Type B pancreatic cell (in vitro differentiated cells): ENCODE data around the gene PHACTR2. TPM values are rescaled to one million over a fixed set of nuclear protein-coding genes. Genes with fewer than 3 reads are reported as not detected.
"Not testable (repeated sequence)": the region's sequence is repeated elsewhere in the genome, so short reads cannot be mapped to it uniquely, and the experiment has no call there.

Experiments used
- DNase-seq: peaks from one replicate; pipeline ENCODE4 v3.0.0; 2021; ENCODE audit warnings: mixed read lengths; ENCODE audit not compliant: unreplicated experiment; ENCODE audit errors: extremely low spot score
- H3K27ac Mint-ChIP-seq: 2 replicates; pipeline ENCODE4 v1.8.0; 2021; ENCODE audit warnings: mild to moderate bottlenecking, mixed read lengths
- H3K27me3 Mint-ChIP-seq: 2 replicates; pipeline ENCODE4 v1.8.0; 2021; ENCODE audit warnings: mixed read lengths
- H3K36me3 Mint-ChIP-seq: 2 replicates; pipeline ENCODE4 v1.8.0; 2021; ENCODE audit warnings: mixed read lengths
- H3K4me1 Mint-ChIP-seq: one replicate; pipeline ENCODE4 v1.8.0; 2021; ENCODE audit warnings: mixed read lengths; ENCODE audit not compliant: unreplicated experiment
- H3K4me3 Mint-ChIP-seq: 2 replicates; pipeline ENCODE4 v1.8.0; 2021; ENCODE audit warnings: mild to moderate bottlenecking, mixed read lengths
- H3K9me3 Mint-ChIP-seq: 2 replicates; pipeline ENCODE4 v1.8.0; 2021; ENCODE audit warnings: mixed read lengths
- long read RNA-seq: library from polyadenylated mRNA; unstranded; transcript quantifications from one replicate; pipeline ENCODE4 v2.0.0, GENCODE V29; 2020
- total RNA-seq: library from RNA; stranded (reverse); gene quantifications from 2 replicates; pipeline ENCODE4 v1.2.1, GENCODE V29; 2021; ENCODE audit warnings: low replicate concordance
- TF ChIP-seq, protein P1 (sequence below): fragments of 200-600 bp; sonication (generic); conservative IDR thresholded peaks from 2 replicates; pipeline ENCODE4 v1.5.0; 2021; ENCODE audit warnings: antibody characterized with exemption, mild to moderate bottlenecking

The PHACTR2 gene
- total RNA-seq = 59.2 and 69.9 TPM in 2 replicates
- long read RNA-seq, full-length matches to known transcripts = 5 of 20 reads
- long read RNA-seq, partial matches to known transcripts = 10 of 20 reads
- long read RNA-seq, other reads (novel, unspliced or antisense) = 5 of 20 reads

DNA sequence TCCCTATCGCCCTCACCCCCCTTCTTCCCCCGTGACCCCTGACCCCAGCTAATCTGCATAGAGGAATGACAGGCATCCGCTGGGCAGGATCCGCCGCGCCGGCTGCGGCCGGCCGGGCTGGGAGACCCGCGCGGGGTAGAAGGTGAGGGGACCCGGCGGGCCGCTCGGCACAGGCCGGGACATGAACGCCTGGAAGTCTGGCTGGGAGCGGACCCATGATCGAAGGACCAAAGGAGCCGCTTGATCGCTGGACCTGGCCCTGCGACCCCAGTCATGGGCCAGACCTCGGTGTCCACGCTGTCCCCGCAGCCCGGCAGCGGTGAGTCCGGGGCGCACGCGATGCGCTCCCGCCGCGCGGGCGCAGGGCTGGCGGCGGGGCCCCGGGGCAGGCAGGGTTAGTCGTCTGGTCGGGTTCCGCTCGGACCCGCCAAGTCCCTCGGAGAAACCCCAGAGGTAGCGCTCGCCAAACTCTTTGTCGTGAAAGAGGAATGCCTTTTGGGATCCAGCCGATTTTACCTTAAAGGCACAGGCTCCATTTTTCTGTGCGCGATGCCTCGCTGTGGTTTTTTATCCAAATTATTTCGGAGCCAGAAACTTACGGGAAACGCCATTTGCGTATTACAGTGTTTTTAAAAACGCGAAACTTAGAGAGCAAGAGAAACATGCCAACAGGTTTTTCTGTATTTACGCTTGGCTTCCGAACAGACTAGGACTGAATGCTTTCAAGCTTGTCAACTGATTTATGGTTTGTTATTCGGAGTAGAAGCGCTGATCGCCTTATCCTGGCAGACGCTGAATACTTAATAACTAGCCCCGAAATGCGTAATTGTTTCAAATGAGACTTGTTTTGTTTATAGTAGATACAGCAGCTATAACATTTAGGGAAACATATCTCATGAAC, at the start of gene PHACTR2:
PHACTR2 (plus strand) TSS at position 75 of the 901 bp plus-strand sequence; CDS start at position 274, 199 bp downstream.
- Mint-ChIP-seq H3K27ac (peak within 1 kb of the TSS; percentile 91), H3K4me3 (peak within 1 kb of the TSS; percentile 93), H3K9me3 (no peaks in the 10 kb centered on the region), H3K4me1 (peaks cover 50% of the 10 kb centered on the region), H3K36me3 (peaks cover 5% of the 10 kb centered on the region), H3K27me3 (no peaks in the 10 kb centered on the region)
- DNase-seq = peak; percentile 76
- TF ChIP-seq, protein P1, sequence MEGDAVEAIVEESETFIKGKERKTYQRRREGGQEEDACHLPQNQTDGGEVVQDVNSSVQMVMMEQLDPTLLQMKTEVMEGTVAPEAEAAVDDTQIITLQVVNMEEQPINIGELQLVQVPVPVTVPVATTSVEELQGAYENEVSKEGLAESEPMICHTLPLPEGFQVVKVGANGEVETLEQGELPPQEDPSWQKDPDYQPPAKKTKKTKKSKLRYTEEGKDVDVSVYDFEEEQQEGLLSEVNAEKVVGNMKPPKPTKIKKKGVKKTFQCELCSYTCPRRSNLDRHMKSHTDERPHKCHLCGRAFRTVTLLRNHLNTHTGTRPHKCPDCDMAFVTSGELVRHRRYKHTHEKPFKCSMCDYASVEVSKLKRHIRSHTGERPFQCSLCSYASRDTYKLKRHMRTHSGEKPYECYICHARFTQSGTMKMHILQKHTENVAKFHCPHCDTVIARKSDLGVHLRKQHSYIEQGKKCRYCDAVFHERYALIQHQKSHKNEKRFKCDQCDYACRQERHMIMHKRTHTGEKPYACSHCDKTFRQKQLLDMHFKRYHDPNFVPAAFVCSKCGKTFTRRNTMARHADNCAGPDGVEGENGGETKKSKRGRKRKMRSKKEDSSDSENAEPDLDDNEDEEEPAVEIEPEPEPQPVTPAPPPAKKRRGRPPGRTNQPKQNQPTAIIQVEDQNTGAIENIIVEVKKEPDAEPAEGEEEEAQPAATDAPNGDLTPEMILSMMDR = no peak

DNA sequence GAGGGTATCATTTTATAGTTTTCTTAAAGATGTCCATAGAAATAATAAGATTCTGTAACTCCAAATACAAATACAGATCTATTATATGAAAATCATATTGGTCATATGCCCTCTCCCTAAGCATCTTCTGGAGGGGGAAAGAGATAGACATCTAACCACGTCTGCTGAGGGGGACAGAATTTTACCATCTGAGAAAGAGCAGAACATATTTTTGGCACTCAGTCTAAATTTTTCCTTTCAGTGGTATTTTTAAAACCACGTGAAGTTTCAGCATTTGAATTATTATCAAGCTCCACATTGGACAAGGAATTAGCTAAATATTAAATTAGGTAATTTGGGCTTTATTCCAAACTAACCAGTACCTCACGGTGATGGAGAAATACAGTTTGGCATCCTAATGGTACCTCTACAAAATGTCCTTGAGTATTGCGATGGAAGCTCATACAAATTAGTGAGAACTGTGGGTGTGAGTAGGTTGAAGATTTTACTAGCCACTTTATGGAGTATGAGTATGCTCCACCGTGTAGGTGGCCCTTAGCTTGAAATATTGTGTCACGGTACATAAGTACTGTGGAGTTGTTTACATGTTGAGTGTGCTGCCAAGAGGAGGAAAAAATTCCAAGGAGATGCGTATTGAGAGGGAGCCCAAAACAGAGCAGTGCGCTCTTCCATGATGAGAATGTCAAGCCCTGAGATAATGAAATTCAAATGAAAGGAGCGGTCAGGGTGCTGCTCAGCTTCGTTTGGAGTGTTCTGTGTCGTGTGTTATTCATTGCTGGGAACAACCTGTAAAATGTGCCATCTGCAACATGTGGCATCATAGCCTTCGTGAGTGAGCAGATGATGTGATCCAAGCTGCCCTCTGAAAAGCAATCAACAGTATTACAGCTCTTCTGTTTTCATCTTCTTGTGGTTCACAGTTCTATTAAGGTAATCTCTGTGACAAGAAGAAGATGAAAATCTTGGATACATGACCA, 48.4 kb upstream of the PHACTR2 start:
- Mint-ChIP-seq H3K27ac (no peak overlapping the region), H3K36me3 (no peaks in the 10 kb centered on the region), H3K4me1 (no peaks in the 10 kb centered on the region)

DNA sequence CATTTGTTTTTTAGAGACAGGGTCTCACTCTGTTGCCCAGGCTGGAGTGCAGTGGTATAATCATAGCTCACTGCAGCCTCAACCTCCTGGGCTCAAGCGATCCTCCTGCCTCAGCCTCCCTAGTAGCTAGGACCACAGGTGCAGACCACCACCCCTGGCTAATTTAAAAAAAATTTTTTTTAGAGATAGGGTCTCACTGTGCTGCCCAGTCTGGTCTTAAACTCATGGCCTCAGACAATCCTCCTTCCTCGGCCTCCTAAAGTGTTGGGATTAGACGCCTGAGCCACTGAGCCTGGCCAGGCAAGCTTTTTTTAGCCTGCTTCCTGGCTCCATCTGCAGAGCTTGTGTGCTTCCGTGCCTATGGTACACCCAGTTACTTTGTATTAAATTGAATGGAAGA, 46.6 kb upstream of the PHACTR2 start:
- not testable (repeated sequence) for H3K4me1 Mint-ChIP-seq, H3K27ac Mint-ChIP-seq, H3K27me3 Mint-ChIP-seq, H3K36me3 Mint-ChIP-seq, H3K4me3 Mint-ChIP-seq, DNase-seq
- H3K9me3 Mint-ChIP-seq = peaks cover 14% of the 10 kb centered on the region

More for the DNA sequence above, 48.4 kb upstream of the PHACTR2 start:
- TF ChIP-seq, protein P1 = no peak
- no peak for DNase-seq
- H3K27me3 Mint-ChIP-seq = no peaks in the 10 kb centered on the region
- no peak overlapping the region for H3K4me3 Mint-ChIP-seq
- H3K9me3 Mint-ChIP-seq = peaks cover 14% of the 10 kb centered on the region

DNA sequence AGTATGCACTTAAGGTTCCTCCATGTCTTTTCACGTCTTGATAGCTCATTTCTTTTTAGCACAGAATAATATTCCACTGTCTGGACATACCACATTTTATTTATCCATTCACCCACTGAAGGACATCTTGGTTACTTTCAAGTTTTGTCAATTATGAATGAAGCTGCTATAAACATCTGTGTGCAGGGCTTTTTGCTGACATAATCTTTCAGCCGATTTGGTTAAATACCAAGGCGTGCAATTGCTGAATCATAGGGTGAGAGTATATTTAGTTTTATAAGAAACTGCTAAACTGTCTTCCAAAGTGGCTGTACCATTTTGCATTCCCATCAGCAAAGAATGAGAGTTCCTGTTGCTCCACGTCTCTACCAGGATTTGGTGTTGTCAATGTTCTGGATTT, 44.9 kb upstream of the PHACTR2 start:
- no peaks in the 10 kb centered on the region for H3K36me3 Mint-ChIP-seq
- peak overlapping the region; percentile 18 for H3K27ac Mint-ChIP-seq
- H3K4me3 Mint-ChIP-seq = no peak overlapping the region
- H3K27me3 Mint-ChIP-seq = no peaks in the 10 kb centered on the region
- H3K4me1 Mint-ChIP-seq = no peaks in the 10 kb centered on the region
- no peak for DNase-seq
- H3K9me3 Mint-ChIP-seq = peaks cover 13% of the 10 kb centered on the region
- TF ChIP-seq, protein P1 = no peak

DNA sequence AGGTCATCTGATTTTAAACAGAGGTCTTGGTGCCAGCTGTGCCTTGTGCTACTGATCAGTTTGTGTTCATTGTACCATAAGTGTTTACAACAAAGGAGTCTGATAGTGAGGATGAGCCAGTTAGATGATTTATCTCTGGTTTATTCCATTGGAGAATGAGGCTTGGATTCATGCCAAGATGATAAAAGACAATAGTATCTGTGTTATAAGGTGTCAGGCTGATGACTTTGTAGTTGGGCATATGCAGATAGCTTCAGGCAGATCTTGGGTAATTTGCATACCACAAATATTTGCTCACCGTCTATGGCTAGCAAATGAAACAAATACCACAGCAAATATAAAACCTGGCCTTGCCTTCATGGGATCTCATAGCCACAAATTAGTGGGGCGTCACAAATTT, 43.3 kb upstream of the PHACTR2 start:
- Mint-ChIP-seq H3K27me3 (no peaks in the 10 kb centered on the region), H3K4me3 (no peak overlapping the region), H3K36me3 (no peaks in the 10 kb centered on the region), H3K27ac (no peak overlapping the region), H3K4me1 (no peaks in the 10 kb centered on the region), H3K9me3 (peaks cover 11% of the 10 kb centered on the region)
- TF ChIP-seq, protein P1 = no peak
- no peak for DNase-seq
